IPS DF 6.9 (cell line): ENCODE measurements around the gene CROT.
A peak's percentile ranks its signal among the peaks of the same experiment; 100 is the strongest.

Source experiments
- DNase-seq: peaks from one replicate; pipeline ENCODE4 v3.0.0-alpha.2; 2013; ENCODE audit warnings: low read depth, low spot score
- H3K27ac ChIP-seq: one replicate; pipeline ENCODE4 v1.5.1; 2013; ENCODE audit warnings: low read length, control low read depth
- H3K27me3 ChIP-seq: 2 replicates; pipeline ENCODE4 v1.6.1; 2013; ENCODE audit warnings: mild to moderate bottlenecking, low read length; ENCODE audit not compliant: control insufficient read depth, insufficient read depth
- H3K36me3 ChIP-seq: 2 replicates; pipeline ENCODE4 v1.6.1; 2013; ENCODE audit warnings: low read length; ENCODE audit not compliant: control insufficient read depth, insufficient read depth
- H3K4me1 ChIP-seq: 2 replicates; pipeline ENCODE4 v1.6.1; 2013; ENCODE audit warnings: low read length; ENCODE audit not compliant: control insufficient read depth, insufficient read depth
- H3K4me3 ChIP-seq: 2 replicates; pipeline ENCODE4 v1.5.1; 2013; ENCODE audit warnings: mild to moderate bottlenecking, low read length
- H3K9me3 ChIP-seq: 2 replicates; pipeline ENCODE4 v1.6.1; 2013; ENCODE audit warnings: low read length, inconsistent platforms; ENCODE audit not compliant: control insufficient read depth, insufficient read depth
- WGBS: extraction: QIAGEN DNeasy Blood & Tissue Kit; methylation state at CpG from one replicate; pipeline ENCODE4 v1.1.7; 2013; ENCODE audit warnings: mixed read lengths, missing lambda C conversion rate; ENCODE audit not compliant: insufficient read length, insufficient coverage; 5-methylcytosine and 5-hydroxymethylcytosine counted together

CROT gene

DNA sequence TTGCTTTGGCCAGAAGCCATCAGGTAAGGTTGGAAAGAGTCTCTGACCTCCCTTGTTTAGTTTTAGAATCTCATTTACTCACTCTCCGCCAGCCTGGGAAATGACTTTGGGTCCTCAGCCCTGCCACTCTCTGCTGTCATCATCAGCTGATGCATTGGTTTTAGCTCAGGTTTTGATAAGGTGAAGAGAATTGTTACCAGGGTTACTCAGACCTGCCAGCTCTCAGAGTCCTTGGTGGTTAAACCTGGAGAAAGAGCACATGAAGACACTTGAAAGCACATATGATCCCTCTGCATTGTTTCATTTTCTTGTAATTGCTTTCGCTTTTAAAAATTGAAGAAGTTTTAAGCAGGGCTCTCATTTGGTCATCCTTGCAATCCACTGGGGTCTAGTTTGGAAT is 4.0 kb upstream of the CROT start:
- Histone ChIP-seq H3K4me3 (no peak overlapping the region), H3K4me1 (no peaks in the 10 kb centered on the region), H3K36me3 (no peaks in the 10 kb centered on the region), H3K9me3 (no peaks in the 10 kb centered on the region), H3K27me3 (no peaks in the 10 kb centered on the region), H3K27ac (no peak overlapping the region)
- no CpG with 5 or more reads among the region's 2 CpGs for WGBS
- no peak for DNase-seq

DNA sequence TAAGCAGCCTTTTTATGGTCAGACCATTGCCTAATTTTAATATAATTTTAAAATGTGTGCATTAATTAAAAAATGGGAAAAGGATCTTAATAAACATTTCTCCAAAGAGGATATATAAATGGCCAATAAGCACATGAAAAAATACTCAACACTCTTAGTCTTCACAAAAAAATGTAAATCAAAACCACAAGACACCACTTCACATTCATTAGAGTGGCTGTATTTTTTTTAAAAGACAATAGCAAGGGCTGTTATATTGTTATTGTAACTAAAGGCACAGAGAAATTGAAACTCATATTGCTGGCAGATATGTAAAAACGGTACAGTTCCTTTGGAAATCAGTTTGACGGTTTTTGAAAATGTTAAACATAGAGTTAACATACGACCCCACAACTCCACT is 3.2 kb upstream of the CROT start:
- Histone ChIP-seq H3K4me3 (no peak overlapping the region), H3K36me3 (no peaks in the 10 kb centered on the region), H3K4me1 (no peaks in the 10 kb centered on the region), H3K27me3 (no peaks in the 10 kb centered on the region), H3K27ac (no peak overlapping the region), H3K9me3 (no peaks in the 10 kb centered on the region)
- no CpG with 5 or more reads among the region's 3 CpGs for WGBS
- DNase-seq: no peak

DNA sequence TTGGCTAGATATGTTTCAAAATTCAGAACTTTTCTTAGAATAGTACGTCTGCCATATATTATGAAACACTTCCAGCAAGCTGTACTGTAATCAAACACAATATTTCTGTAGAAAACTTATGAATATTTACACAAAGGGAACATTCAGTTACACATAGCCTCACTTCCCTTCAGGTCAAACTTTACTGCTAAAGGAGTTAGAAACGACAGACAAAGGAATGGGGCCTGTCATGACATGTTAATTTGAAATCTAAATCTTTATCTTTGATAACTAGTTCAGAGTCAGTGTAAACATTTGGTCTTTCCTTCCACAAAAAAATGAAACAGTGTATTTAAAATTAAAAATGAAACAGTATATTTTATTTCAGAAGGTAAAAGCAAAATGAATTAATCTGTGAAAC is 1.0 kb upstream of the CROT start:
- Histone ChIP-seq H3K27me3 (no peaks in the 10 kb centered on the region), H3K9me3 (no peaks in the 10 kb centered on the region), H3K27ac (no peak overlapping the region), H3K36me3 (no peaks in the 10 kb centered on the region), H3K4me3 (no peak overlapping the region; the same call in 1 of the 2 replicates), H3K4me1 (no peaks in the 10 kb centered on the region)
- DNase-seq: no peak
- no CpG with 5 or more reads among the region's 2 CpGs for WGBS

DNA sequence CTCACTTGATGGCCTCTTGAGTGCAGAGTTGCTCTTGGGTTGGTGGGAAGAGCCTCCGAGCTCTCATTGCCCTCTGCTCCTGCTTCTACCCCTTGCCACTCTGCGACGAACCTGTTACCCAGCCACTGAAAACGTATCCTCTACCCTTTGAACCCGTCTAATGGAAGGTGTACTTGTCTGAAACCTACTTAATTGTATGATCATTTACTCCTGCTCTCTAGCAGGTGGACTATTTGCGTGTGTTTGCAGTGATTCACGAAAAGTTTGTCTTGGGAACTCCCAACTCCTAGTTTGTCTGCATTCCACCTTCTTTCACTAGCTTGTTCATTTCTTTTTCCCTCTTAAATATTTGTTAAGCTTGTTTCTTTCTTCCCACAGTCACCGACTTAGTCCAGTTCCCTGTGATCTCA is 503 bp downstream of the CROT start:
- WGBS: no CpG with 5 or more reads among the region's 8 CpGs
- DNase-seq: no peak
- H3K4me3 ChIP-seq: peak overlapping the region; percentile 71; the same call in 1 of the 2 replicates
- H3K9me3 ChIP-seq: no peaks in the 10 kb centered on the region
- no peaks in the 10 kb centered on the region for H3K27me3 ChIP-seq
- H3K36me3 ChIP-seq: no peaks in the 10 kb centered on the region; the same call in 1 of the 2 replicates
- H3K4me1 ChIP-seq: no peaks in the 10 kb centered on the region
- no peak overlapping the region for H3K27ac ChIP-seq

DNA sequence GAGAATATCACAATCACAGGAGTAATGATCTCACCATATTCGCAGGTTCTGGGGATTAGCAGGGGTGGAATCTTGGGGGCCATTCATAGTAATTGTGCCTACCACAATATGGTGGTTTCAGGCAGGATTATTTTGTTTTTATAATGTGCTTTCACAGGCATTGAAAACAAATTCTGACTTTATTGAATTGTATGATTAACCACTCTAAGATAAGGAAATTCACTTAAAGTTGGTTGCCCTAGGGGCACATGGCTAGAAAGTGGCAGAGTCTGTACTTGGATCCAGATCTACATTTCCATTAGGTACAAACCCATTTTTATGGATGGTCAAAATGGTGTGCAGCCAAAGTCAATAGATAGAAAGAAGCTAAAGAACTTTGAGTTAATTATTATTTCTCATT is 1.7 kb downstream of the CROT start:
- H3K27me3 ChIP-seq: no peaks in the 10 kb centered on the region
- no peaks in the 10 kb centered on the region; the same call in 1 of the 2 replicates for H3K36me3 ChIP-seq
- no peak for DNase-seq
- no peaks in the 10 kb centered on the region for H3K4me1 ChIP-seq
- no peak overlapping the region for H3K4me3 ChIP-seq
- H3K9me3 ChIP-seq: no peaks in the 10 kb centered on the region
- no peak overlapping the region for H3K27ac ChIP-seq
- WGBS: no CpG with 5 or more reads among the region's 1 CpG

DNA sequence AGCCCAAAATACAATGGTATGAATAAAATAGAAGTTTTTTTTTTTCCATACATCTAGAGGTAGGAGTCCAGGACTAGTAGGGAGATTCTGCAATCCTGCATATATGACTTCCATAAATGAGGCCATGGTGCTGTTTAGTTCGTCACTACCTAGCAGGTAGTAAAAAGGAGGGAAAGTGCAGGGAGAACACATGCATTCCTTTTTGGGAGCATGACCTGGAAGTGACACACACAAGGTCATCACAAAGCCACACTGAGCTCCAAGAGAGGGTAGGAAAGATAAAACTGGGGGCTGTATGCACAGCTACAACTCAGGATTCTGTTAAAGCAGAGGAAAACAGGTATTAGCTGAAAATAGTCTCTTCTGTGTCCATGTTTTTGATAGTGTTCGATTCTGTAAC is 2.2 kb downstream of the CROT start:
- Histone ChIP-seq H3K27me3 (no peaks in the 10 kb centered on the region), H3K27ac (no peak overlapping the region), H3K36me3 (no peaks in the 10 kb centered on the region; the same call in 1 of the 2 replicates), H3K4me1 (no peaks in the 10 kb centered on the region), H3K9me3 (no peaks in the 10 kb centered on the region), H3K4me3 (no peak overlapping the region)
- no CpG with 5 or more reads among the region's 2 CpGs for WGBS
- no peak for DNase-seq

DNA sequence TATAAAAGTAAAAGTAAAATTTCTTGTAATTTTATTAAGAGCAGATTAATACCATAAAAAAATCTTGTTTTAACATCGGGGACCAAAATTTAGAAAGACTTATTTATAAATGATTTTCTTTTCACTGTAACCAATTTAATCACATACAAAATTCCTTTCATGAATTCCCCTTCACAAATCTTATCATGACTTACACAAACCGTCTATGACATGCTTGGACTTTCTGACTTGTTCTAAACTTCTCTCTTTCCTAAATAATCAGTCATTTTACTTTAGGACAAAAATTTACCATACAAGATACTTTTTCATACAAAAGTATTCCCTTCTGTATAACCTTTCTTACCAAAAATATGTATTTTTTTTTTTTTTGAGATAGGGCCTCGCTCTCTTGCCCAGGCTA is 9.3 kb downstream of the CROT start:
- no CpG with 5 or more reads among the region's 3 CpGs for WGBS
- Histone ChIP-seq H3K27ac (no peak overlapping the region), H3K36me3 (peaks cover 5% of the 10 kb centered on the region; the same call in 1 of the 2 replicates), H3K27me3 (no peaks in the 10 kb centered on the region), H3K9me3 (peaks cover 3% of the 10 kb centered on the region), H3K4me3 (no peak overlapping the region), H3K4me1 (no peaks in the 10 kb centered on the region)
- no peak for DNase-seq

DNA sequence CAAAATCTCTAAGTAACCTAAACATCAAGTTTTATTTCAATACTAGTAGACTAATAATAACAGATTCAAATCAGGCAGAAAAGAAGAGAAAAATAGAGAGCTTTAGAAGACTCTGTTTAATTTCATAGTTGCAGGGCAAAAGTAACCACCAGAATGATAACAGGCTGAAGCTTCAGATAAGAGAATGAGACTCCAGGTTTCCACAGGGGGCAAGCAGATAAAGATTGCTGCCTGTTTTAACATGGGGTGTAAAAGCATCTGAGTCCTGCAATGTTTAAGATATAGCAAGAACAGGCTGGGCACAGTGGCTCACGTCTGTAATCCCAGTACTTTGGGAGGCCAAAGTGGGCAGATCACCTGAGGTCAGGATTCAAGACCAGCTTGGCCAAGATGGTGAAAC is 11.0 kb downstream of the CROT start:
- Histone ChIP-seq H3K4me1 (no peaks in the 10 kb centered on the region), H3K9me3 (peaks cover 3% of the 10 kb centered on the region), H3K27me3 (no peaks in the 10 kb centered on the region), H3K27ac (no peak overlapping the region), H3K4me3 (no peak overlapping the region), H3K36me3 (peaks cover 5% of the 10 kb centered on the region; the same call in 1 of the 2 replicates)
- no peak for DNase-seq
- WGBS: no CpG with 5 or more reads among the region's 1 CpG

DNA sequence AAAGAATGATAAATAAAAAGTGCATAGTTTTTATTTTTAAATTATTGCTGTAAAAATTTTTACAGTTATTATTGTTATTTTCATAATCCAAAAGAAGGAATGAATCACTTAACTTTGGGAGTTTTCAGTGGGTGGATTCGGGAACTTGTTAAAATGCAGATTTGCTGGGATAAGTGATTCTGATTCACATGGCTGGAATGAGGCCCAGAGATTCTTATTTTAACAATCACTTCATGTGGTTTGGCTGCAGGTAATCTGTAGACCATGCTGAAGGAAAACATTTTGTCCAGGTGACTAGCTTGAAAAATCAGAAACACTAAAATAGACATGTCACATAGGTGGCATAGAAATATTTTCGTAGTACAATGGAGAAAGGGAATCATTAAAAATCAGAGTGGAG is 13.9 kb downstream of the CROT start:
- no peaks in the 10 kb centered on the region for H3K27me3 ChIP-seq

DNA sequence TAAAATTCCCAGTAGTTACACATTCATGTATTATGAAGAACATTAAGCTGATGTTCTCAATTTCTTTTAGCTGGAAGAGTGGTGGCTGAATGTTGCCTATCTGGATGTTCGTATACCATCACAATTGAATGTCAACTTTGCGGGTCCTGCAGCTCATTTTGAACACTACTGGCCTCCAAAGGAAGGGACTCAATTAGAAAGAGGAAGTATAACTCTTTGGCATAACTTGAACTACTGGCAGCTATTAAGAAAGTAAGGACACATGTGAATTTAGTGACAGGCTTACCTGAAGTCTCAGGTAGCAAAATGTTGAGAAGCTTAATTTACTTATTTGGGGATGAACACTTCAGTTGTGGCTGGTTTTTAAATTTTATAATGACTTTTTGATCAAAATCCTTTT is 15.9 kb downstream of the CROT start:
- no peaks in the 10 kb centered on the region for H3K36me3 ChIP-seq
- H3K4me3 ChIP-seq: no peak overlapping the region
- H3K27ac ChIP-seq: no peak overlapping the region
- no CpG with 5 or more reads among the region's 2 CpGs for WGBS
- no peaks in the 10 kb centered on the region for H3K9me3 ChIP-seq
- DNase-seq: no peak
- H3K4me1 ChIP-seq: no peaks in the 10 kb centered on the region
- no peaks in the 10 kb centered on the region for H3K27me3 ChIP-seq

More for the DNA sequence above, 13.9 kb downstream of the CROT start:
- Histone ChIP-seq H3K27ac (no peak overlapping the region), H3K4me1 (no peaks in the 10 kb centered on the region), H3K4me3 (no peak overlapping the region), H3K36me3 (peaks cover 3% of the 10 kb centered on the region; the same call in 1 of the 2 replicates), H3K9me3 (no peaks in the 10 kb centered on the region)
- WGBS: 60% methylated on average over 1 of the region's 2 CpGs
- no peak for DNase-seq

DNA sequence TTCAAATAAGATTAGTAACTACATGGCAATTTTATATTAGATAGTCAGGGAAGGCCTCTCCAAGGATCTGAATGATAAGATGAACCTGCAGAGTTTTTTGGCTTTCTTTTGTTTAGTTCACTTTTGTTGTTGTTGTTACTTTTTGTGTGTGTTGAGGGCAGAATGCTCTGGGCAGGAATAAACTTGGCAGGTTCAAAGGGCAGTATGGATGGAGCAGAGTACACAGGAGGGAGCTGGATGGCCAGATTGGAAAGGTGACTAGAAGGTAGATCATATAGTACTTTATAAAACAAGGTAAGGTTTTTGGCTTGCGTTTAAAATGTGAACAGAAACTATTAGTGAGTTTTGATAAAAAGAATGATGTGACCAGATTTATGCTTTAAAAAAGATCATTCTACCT is 17.9 kb downstream of the CROT start:
- H3K27me3 ChIP-seq: no peaks in the 10 kb centered on the region
- H3K4me3 ChIP-seq: no peak overlapping the region
- DNase-seq: no peak
- no CpG with 5 or more reads among the region's 1 CpG for WGBS
- no peaks in the 10 kb centered on the region for H3K4me1 ChIP-seq
- H3K36me3 ChIP-seq: no peaks in the 10 kb centered on the region
- no peak overlapping the region for H3K27ac ChIP-seq
- H3K9me3 ChIP-seq: no peaks in the 10 kb centered on the region
